ENCODE data around the gene SH3PXD2B. TPM values are rescaled to one million over a fixed set of nuclear protein-coding genes. Genes with fewer than 3 reads are reported as not detected.

Gene SH3PXD2B
- 40.8 and 48.3 TPM in 2 replicates for total RNA-seq

GRCh38 chr5:172454358-172455086 lies at the start of gene SH3PXD2B:
Gene SH3PXD2B (minus strand): TSS chr5:172454525. CDS start chr5:172454352, 173 bp downstream.

GRCh38 chr5:172283020-172283861 lies 171.1 kb downstream of the SH3PXD2B start, which contains the start of gene UBTD2:
Gene UBTD2 (minus strand): TSS chr5:172283764. CDS start chr5:172283665, 99 bp downstream.

Other genes starting within 250 kb of the SH3PXD2B start
- 24.8 and 25.8 TPM in 2 replicates for gene UBTD2, start 170.8 kb downstream of the SH3PXD2B start, total RNA-seq
- gene NEURL1B, start 186.7 kb upstream of the SH3PXD2B start, total RNA-seq, result 0.65 and 1.6 TPM in 2 replicates